Stimulated activated CD4-positive, alpha-beta T cell treated with anti-CD3 and anti-CD28 coated beads, TNF-alpha, amount 100 ng/mL, for 24 hours (primary cell): ENCODE data around the gene PYCARD.
"Not testable (repeated sequence)": the region's sequence is repeated elsewhere in the genome, so short reads cannot be mapped to it uniquely, and the experiment has no call there.

ENCODE experiments used
- DNase-seq, 3 experiments: peaks; one replicate each; pipeline ENCODE4 v3.0.0-alpha.2; 2020; ENCODE audit warnings: low read depth in 3 of 3

PYCARD gene

GRCh38 chr16:31215287-31216162, 13.0 kb upstream of the PYCARD start:
- no peak for DNase-seq

- no peak for DNase-seq
Measured at GRCh38 chr16:31214708-31215286, 12.2 kb upstream of the PYCARD start.

GRCh38 chr16:31213877-31214707, 11.5 kb upstream of the PYCARD start, which contains the start of gene TRIM72:
Gene TRIM72 (plus strand): TSS chr16:31214119. CDS start chr16:31214739, 620 bp downstream.
- DNase-seq: no peak

GRCh38 chr16:31213342-31213741, 10.8 kb upstream of the PYCARD start:
- DNase-seq: no peak

GRCh38 chr16:31206776-31207175, 4.2 kb upstream of the PYCARD start:
- DNase-seq: no peak

GRCh38 chr16:31204871-31205666, 2.5 kb upstream of the PYCARD start:
- DNase-seq: no peak

GRCh38 chr16:31201582-31202413, 762 bp downstream of the PYCARD start:
- no peak for DNase-seq

GRCh38 chr16:31200821-31201568, 1.6 kb downstream of the PYCARD start:
- no peak for DNase-seq

- not testable (repeated sequence) for DNase-seq
Measured at GRCh38 chr16:31200111-31200510, 2.4 kb downstream of the PYCARD start.

- DNase-seq: no peak
Measured at GRCh38 chr16:31199430-31200041, 3.0 kb downstream of the PYCARD start.

GRCh38 chr16:31198207-31198882, 4.2 kb downstream of the PYCARD start:
- no peak for DNase-seq

- no peak for DNase-seq
Measured at GRCh38 chr16:31196324-31197088, 6.1 kb downstream of the PYCARD start.

- not testable (repeated sequence) for DNase-seq
Measured at GRCh38 chr16:31195861-31196260, 6.7 kb downstream of the PYCARD start.

- no peak for DNase-seq
Measured at GRCh38 chr16:31194898-31195297, 7.7 kb downstream of the PYCARD start.

GRCh38 chr16:31193874-31194273, 8.7 kb downstream of the PYCARD start:
- DNase-seq: no peak

GRCh38 chr16:31192856-31193642, 9.5 kb downstream of the PYCARD start:
- DNase-seq: no peak
